ENCODE data around the gene TCP11.

GRCh38 chr6:35151466-35151865 is 10.3 kb upstream of the TCP11 start:
- TF ChIP-seq CTCF (IDR thresholded peaks at IDR 0.05) = no peak
- no peak for TF ChIP-seq SIN3A (IDR thresholded peaks at IDR 0.05; ENCODE audit: borderline replicate concordance, insufficient read depth, low read depth, low read length)
